Glutamatergic neuron (in vitro differentiated cells): ENCODE measurements around the gene AMZ1. TPM values are rescaled to one million over a fixed set of nuclear protein-coding genes. Genes with fewer than 3 reads are reported as not detected.

Experiments
- DNase-seq: peaks from one replicate; pipeline ENCODE4 v3.0.0; 2022
- H3K27ac Mint-ChIP-seq: one replicate; pipeline ENCODE4 v1.8.0; 2020; ENCODE audit warnings: mild to moderate bottlenecking, mixed read lengths, inconsistent platforms; ENCODE audit not compliant: unreplicated experiment
- H3K27me3 Mint-ChIP-seq: one replicate; pipeline ENCODE4 v1.8.0; 2020; ENCODE audit warnings: mild to moderate bottlenecking, moderate library complexity, mixed read lengths, inconsistent platforms; ENCODE audit not compliant: unreplicated experiment
- H3K36me3 Mint-ChIP-seq: one replicate; pipeline ENCODE4 v1.8.0; 2020; ENCODE audit warnings: mild to moderate bottlenecking, mixed read lengths, inconsistent platforms; ENCODE audit not compliant: unreplicated experiment
- H3K4me1 Mint-ChIP-seq: one replicate; pipeline ENCODE4 v1.8.0; 2020; ENCODE audit warnings: mild to moderate bottlenecking, low read depth, mixed read lengths, inconsistent platforms; ENCODE audit not compliant: unreplicated experiment
- H3K4me3 Mint-ChIP-seq: one replicate; pipeline ENCODE4 v1.8.0; 2020; ENCODE audit warnings: mild to moderate bottlenecking, mixed read lengths, inconsistent platforms; ENCODE audit not compliant: unreplicated experiment
- H3K9me3 Mint-ChIP-seq: one replicate; pipeline ENCODE4 v1.8.0; 2020; ENCODE audit warnings: mild to moderate bottlenecking, moderate library complexity, mixed read lengths, inconsistent platforms; ENCODE audit not compliant: unreplicated experiment
- total RNA-seq: library from RNA; stranded (reverse); fragmentation: NEBNext Ultra II Directional; extraction: Animal tissue kit (Norgen Biotek cat#: 25700); gene quantifications from one replicate; pipeline ENCODE4 v1.2.1, GENCODE V29; 2021; ENCODE audit not compliant: unreplicated experiment
- TF ChIP-seq, protein P1 (sequence below): fragments of 200-600 bp; sonication (generic); IDR thresholded peaks from one replicate; pipeline ENCODE4 v1.5.0; 2021; ENCODE audit not compliant: partially characterized antibody, unreplicated experiment

Gene AMZ1
- total RNA-seq, 1 donor from 2014 or later, result 0.15 TPM

DNA sequence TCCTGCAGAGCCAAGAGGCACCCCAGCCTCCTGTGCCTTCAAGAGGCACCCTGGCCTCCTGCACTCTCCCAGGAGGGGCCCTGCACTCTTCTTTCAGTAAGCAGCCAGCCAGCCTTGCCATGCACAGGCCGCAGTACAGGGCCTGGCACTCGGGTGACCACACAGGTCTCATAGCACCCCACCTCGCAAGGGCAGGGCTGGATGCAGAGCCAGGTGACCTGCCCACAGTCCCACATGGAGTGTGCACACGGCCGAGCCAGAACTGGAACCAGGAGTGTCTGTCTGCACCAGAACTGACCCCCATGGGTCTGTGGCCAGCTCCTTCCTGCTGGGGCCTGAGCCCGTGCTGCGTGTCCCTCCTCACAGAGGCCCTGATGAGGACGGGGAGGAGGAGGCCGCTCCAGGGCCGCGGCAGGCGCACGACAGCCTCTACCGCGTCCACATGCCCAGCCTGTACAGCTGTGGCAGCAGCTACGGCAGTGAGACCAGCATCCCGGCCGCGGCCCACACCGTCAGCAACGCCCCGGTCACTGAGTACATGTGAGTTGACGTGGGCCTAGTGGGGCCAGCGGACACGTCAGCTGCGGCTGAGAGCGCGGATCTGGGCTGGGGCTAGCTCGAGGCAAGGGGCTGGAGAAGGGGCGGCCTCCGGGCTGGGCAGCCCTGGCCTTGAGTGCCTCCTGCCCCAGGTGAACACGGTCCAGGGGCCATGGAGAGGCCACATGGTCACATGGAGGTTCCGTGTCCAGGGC is 29.9 kb upstream of the AMZ1 start:
- TF ChIP-seq, protein P1, sequence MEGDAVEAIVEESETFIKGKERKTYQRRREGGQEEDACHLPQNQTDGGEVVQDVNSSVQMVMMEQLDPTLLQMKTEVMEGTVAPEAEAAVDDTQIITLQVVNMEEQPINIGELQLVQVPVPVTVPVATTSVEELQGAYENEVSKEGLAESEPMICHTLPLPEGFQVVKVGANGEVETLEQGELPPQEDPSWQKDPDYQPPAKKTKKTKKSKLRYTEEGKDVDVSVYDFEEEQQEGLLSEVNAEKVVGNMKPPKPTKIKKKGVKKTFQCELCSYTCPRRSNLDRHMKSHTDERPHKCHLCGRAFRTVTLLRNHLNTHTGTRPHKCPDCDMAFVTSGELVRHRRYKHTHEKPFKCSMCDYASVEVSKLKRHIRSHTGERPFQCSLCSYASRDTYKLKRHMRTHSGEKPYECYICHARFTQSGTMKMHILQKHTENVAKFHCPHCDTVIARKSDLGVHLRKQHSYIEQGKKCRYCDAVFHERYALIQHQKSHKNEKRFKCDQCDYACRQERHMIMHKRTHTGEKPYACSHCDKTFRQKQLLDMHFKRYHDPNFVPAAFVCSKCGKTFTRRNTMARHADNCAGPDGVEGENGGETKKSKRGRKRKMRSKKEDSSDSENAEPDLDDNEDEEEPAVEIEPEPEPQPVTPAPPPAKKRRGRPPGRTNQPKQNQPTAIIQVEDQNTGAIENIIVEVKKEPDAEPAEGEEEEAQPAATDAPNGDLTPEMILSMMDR, result no peak
- no peak for DNase-seq
- H3K27ac Mint-ChIP-seq, result no peak overlapping the region
- H3K4me3 Mint-ChIP-seq, result no peak overlapping the region
- peaks cover 3% of the 10 kb centered on the region for H3K4me1 Mint-ChIP-seq
- H3K36me3 Mint-ChIP-seq, result peaks cover 6% of the 10 kb centered on the region
- peaks cover 6% of the 10 kb centered on the region for H3K9me3 Mint-ChIP-seq
- H3K27me3 Mint-ChIP-seq, result peaks cover 6% of the 10 kb centered on the region

DNA sequence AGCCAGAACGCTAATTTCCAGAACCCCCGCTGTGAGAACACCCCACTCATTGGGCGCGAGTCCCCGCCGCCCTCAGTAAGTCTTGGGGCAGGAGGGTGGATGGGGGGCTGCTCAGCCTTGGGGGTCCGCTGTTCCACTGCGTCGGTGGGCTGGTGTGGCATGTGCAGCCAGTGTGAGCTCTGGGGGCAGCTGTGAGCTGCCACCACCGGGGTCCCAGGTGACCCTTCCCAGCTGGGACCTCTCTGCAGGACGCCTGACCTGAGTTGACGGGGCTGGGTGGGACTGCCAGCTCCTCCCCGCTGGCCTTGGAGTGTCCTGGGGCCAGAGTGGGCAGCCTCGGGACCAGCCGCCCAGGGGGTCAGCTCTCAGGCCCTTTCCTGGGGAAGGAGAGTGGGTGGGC is 29.1 kb upstream of the AMZ1 start:
- no peak overlapping the region for H3K4me3 Mint-ChIP-seq
- TF ChIP-seq, protein P1, result no peak
- H3K27me3 Mint-ChIP-seq, result peaks cover 9% of the 10 kb centered on the region
- H3K27ac Mint-ChIP-seq, result no peak overlapping the region
- peaks cover 6% of the 10 kb centered on the region for H3K36me3 Mint-ChIP-seq
- H3K9me3 Mint-ChIP-seq, result peaks cover 6% of the 10 kb centered on the region
- peaks cover 3% of the 10 kb centered on the region for H3K4me1 Mint-ChIP-seq
- DNase-seq, result no peak

DNA sequence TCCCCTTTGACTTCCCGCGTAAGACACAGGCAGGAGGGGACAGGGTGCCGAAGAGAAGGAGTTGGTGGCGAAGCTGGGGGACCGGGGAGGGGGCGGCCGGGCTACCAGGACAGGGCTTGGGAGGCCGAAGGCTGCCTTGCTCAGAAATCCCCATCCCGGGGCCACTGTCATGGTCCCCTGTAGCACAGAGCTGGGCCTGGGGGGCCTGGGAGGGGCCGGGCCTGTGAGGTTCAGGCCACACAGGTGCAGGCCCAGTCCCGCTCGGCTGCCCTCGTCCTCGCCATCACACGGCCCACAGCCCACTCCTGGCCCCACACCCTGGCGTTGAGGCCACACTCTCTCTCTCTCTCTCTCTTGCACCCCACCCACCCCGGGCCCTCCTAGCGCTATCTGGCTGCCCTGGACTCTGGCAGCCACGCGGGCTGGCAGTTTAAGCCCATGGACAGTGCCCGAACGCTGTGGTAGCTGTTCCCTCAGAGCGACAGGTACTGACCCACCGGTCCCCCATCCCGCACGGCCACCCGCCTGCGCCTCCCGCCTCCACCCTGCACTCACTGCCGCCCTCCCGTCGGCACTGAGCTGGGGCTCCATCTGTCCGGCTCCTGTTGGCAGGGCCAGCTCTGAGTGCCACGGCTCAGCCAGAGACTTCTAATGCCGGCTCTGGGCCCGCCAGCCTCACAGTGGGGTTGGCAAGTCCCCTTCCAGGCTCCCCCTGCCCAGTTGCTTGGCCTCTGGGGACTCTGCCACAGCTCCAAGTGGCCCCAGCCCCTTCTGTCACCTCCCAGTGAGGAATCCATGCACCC is 28.2 kb upstream of the AMZ1 start:
- peaks cover 11% of the 10 kb centered on the region for H3K27me3 Mint-ChIP-seq
- peaks cover 3% of the 10 kb centered on the region for H3K4me1 Mint-ChIP-seq
- TF ChIP-seq, protein P1, result no peak
- no peak overlapping the region for H3K27ac Mint-ChIP-seq
- peaks cover 6% of the 10 kb centered on the region for H3K36me3 Mint-ChIP-seq
- H3K4me3 Mint-ChIP-seq, result no peak overlapping the region
- H3K9me3 Mint-ChIP-seq, result peaks cover 9% of the 10 kb centered on the region
- no peak for DNase-seq

DNA sequence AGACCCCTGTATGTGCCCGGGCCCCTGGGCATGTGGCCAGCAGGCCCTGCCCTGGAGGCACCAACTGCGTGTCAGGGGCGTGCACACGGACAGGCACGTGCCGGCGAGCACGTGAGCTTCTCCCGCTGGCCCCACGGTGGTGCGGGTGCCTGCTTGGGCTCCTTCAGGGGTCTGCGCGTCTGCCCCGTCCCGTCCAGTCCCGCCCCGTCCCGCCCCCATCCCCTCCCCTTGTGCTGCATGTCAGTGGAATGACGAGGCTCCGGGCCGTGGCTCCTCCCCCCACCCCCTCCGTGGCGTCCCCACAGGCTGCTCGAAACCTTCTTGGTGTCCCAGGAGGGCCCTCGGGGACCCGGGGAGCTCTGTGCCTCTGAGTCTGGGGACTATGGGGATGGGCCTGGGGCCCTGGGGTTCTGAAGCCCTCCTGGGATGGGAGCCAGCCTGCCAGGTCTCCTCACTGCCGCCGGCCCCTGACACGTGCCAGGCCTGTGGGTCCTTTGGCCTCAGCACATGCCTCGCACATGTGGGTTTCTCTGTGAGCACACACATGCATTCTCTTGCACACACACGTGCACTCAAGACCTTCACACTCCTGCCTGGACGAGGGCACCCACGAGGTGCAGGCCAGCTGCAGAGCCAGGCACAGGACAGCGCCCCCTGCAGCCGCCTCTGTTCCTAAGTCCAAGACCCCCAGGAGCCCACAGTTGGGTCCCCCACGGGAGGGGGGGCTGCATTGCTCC is 27.5 kb upstream of the AMZ1 start:
- peaks cover 3% of the 10 kb centered on the region for H3K4me1 Mint-ChIP-seq
- peaks cover 6% of the 10 kb centered on the region for H3K36me3 Mint-ChIP-seq
- TF ChIP-seq, protein P1, result peak; percentile 45
- no peak overlapping the region for H3K4me3 Mint-ChIP-seq
- peaks cover 9% of the 10 kb centered on the region for H3K9me3 Mint-ChIP-seq
- no peak for DNase-seq
- no peak overlapping the region for H3K27ac Mint-ChIP-seq
- peaks cover 14% of the 10 kb centered on the region for H3K27me3 Mint-ChIP-seq

DNA sequence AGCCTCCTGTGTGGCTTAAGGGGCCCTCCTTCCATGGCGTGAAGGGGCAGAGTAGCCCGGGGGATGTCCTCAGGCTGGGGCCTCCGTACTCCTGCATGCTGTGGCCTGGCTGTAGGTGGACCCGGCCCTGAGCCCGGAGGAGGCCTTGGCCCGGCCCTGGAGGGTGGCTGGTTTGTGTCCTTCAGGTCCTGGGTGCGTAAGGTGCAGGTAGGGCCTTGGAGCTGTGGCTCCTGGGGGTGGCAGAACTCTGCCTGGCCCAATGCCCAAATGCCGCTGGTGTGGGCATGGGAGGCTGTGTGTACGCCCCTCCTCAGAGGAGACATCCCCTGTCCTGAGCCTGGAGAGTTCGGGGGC is 26.9 kb upstream of the AMZ1 start:
- no peak for DNase-seq
- H3K27me3 Mint-ChIP-seq, result peaks cover 14% of the 10 kb centered on the region
- H3K4me1 Mint-ChIP-seq, result peaks cover 3% of the 10 kb centered on the region
- no peak overlapping the region for H3K4me3 Mint-ChIP-seq
- peaks cover 9% of the 10 kb centered on the region for H3K9me3 Mint-ChIP-seq
- TF ChIP-seq, protein P1, result no peak
- no peak overlapping the region for H3K27ac Mint-ChIP-seq
- H3K36me3 Mint-ChIP-seq, result peaks cover 6% of the 10 kb centered on the region
